Measurements from ENCODE around the gene CEACAM21. TPM values are rescaled to one million over a fixed set of nuclear protein-coding genes. Genes with fewer than 3 reads are reported as not detected.

CEACAM21 gene
- total RNA-seq, 1 experiment from 2014 or later = 0.35 TPM

- TF ChIP-seq ERG (CRISPR knock-in tag; IDR thresholded peaks at IDR 0.05) = no peak
- TF ChIP-seq ZBTB21 (CRISPR knock-in tag; IDR thresholded peaks at IDR 0.05; ENCODE audit: borderline replicate concordance) = no peak
- no peak for TF ChIP-seq PRDM15 (CRISPR knock-in tag; IDR thresholded peaks at IDR 0.05)
- no peak for TF ChIP-seq JAZF1 (CRISPR knock-in tag; IDR thresholded peaks at IDR 0.05)
- TF ChIP-seq GABPB1 (CRISPR knock-in tag; IDR thresholded peaks at IDR 0.05) = no peak
- TF ChIP-seq SMAD3 (CRISPR knock-in tag; IDR thresholded peaks at IDR 0.05; ENCODE audit: borderline replicate concordance) = no peak
- no peak for TF ChIP-seq CBFB (CRISPR knock-in tag; IDR thresholded peaks at IDR 0.05; ENCODE audit: low read depth)
- TF ChIP-seq ATF1 (CRISPR knock-in tag; IDR thresholded peaks at IDR 0.05) = no peak
- TF ChIP-seq, protein P1, sequence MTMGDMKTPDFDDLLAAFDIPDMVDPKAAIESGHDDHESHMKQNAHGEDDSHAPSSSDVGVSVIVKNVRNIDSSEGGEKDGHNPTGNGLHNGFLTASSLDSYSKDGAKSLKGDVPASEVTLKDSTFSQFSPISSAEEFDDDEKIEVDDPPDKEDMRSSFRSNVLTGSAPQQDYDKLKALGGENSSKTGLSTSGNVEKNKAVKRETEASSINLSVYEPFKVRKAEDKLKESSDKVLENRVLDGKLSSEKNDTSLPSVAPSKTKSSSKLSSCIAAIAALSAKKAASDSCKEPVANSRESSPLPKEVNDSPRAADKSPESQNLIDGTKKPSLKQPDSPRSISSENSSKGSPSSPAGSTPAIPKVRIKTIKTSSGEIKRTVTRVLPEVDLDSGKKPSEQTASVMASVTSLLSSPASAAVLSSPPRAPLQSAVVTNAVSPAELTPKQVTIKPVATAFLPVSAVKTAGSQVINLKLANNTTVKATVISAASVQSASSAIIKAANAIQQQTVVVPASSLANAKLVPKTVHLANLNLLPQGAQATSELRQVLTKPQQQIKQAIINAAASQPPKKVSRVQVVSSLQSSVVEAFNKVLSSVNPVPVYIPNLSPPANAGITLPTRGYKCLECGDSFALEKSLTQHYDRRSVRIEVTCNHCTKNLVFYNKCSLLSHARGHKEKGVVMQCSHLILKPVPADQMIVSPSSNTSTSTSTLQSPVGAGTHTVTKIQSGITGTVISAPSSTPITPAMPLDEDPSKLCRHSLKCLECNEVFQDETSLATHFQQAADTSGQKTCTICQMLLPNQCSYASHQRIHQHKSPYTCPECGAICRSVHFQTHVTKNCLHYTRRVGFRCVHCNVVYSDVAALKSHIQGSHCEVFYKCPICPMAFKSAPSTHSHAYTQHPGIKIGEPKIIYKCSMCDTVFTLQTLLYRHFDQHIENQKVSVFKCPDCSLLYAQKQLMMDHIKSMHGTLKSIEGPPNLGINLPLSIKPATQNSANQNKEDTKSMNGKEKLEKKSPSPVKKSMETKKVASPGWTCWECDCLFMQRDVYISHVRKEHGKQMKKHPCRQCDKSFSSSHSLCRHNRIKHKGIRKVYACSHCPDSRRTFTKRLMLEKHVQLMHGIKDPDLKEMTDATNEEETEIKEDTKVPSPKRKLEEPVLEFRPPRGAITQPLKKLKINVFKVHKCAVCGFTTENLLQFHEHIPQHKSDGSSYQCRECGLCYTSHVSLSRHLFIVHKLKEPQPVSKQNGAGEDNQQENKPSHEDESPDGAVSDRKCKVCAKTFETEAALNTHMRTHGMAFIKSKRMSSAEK (CRISPR knock-in tag; IDR thresholded peaks at IDR 0.05; ENCODE audit: borderline replicate concordance) = no peak
- no peak for TF ChIP-seq ESRRA (CRISPR knock-in tag; IDR thresholded peaks at IDR 0.05; ENCODE audit: borderline replicate concordance)
- TF ChIP-seq PREB (CRISPR knock-in tag; IDR thresholded peaks at IDR 0.05; ENCODE audit: borderline replicate concordance) = no peak
- no peak for TF ChIP-seq TEAD1 (CRISPR knock-in tag; IDR thresholded peaks at IDR 0.05)
- TF ChIP-seq ELF4 (CRISPR knock-in tag; IDR thresholded peaks at IDR 0.05; ENCODE audit: low read depth) = no peak
- TF ChIP-seq FOXP4 (CRISPR knock-in tag; IDR thresholded peaks at IDR 0.05) = no peak
These were observed 45.7 kb downstream of the CEACAM21 start (continued) for GRCh38 chr19:41621654-41622053.

DNA sequence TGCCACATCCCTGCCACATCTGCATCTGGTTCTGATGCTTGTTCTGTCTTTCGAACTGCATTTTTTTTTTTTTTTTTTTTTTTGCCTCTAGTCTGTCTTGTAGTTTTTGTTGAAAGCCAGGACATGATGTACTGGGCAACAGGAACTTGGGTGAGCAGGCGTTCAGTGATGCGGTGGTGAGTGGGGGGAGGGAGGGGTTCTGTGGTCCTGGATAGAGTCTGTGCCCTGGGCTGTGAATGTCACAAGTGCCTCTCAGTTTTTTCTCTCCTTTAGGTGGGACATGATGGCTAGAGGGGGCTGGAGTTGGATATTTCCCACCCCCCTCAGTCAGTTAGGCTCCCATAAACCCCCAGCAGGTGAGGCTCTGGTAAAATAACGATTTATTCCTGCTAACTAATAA, 47.4 kb downstream of the CEACAM21 start:
- ATAC-seq (no peak), DNase-seq (ENCODE audit: low spot score) (no peak)
- POLR2A ChIA-PET = no interaction called here
- no peaks in the 10 kb centered on the region for H3K9me3 Mint-ChIP-seq
- peaks cover 7% of the 10 kb centered on the region for H3K27me3 Mint-ChIP-seq (ENCODE audit: low read depth)
- H3K36me3 Mint-ChIP-seq = no peaks in the 10 kb centered on the region
- CTCF ChIA-PET = no interaction called here
- no peaks in the 10 kb centered on the region for H3K4me1 Mint-ChIP-seq
- H3K4me3 Mint-ChIP-seq = no peak overlapping the region
- no peak overlapping the region for H3K27ac Mint-ChIP-seq
- TF ChIP-seq HMGA2 (CRISPR knock-in tag; IDR thresholded peaks at IDR 0.05) (no peak), CREM (CRISPR knock-in tag; IDR thresholded peaks at IDR 0.05) (no peak), TCF7 (CRISPR knock-in tag; IDR thresholded peaks at IDR 0.05; ENCODE audit: low read depth) (no peak), KAT7 (CRISPR knock-in tag; IDR thresholded peaks at IDR 0.05; ENCODE audit: borderline replicate concordance) (no peak), ATF1 (CRISPR knock-in tag; IDR thresholded peaks at IDR 0.05) (no peak), OVOL2 (CRISPR knock-in tag; IDR thresholded peaks at IDR 0.05; ENCODE audit: borderline replicate concordance) (no peak), RORB (CRISPR knock-in tag; IDR thresholded peaks at IDR 0.05) (no peak), SOX15 (CRISPR knock-in tag; IDR thresholded peaks at IDR 0.05) (no peak), ZNF138 (CRISPR knock-in tag; conservative IDR thresholded peaks at IDR 0.05) (no peak), RELA (CRISPR knock-in tag; IDR thresholded peaks at IDR 0.05; ENCODE audit: borderline replicate concordance) (no peak), NFE2L1 (CRISPR knock-in tag; IDR thresholded peaks at IDR 0.05) (no peak)
- TF ChIP-seq, protein P2, sequence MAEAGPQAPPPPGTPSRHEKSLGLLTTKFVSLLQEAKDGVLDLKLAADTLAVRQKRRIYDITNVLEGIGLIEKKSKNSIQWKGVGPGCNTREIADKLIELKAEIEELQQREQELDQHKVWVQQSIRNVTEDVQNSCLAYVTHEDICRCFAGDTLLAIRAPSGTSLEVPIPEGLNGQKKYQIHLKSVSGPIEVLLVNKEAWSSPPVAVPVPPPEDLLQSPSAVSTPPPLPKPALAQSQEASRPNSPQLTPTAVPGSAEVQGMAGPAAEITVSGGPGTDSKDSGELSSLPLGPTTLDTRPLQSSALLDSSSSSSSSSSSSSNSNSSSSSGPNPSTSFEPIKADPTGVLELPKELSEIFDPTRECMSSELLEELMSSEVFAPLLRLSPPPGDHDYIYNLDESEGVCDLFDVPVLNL (CRISPR knock-in tag; IDR thresholded peaks at IDR 0.05; ENCODE audit: borderline replicate concordance, low read depth) = no peak

Measured in WTC11 (cell line).